ENCODE measurements around the gene NAA80.
"Not testable (repeated sequence)": the region's sequence is repeated elsewhere in the genome, so short reads cannot be mapped to it uniquely, and the experiment has no call there.

The NAA80 gene

DNA sequence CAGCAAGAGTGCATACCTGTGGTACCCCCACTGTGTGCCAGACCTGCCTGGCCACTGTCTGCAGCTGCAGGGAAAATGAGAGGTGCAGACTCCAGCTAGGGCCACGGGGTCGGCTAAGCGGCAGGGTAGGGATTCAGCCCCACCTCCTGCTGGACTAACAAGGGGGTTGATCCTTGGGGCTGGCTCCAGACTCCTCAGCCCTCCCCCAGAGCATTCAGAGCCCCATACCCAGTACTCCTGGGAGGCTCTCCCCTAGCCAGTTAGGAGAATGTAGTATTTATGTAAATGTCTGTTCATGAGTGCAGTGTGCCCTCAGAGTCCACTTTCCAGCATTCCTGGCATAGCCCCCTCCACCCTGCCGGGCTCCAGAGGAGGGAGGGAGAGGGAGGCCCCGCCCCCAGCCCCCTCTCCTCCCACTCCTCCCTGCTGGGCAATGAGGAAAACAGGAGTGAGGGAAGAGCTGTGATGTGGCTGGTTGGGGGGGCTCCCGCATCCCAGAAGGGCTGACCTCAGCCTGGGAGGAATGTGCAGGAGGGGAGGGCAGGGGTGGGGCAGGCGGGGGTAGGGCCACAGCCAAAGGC, 34.7 kb downstream of the NAA80 start:
- Histone ChIP-seq H3K4me3 (no peak overlapping the region), H3K4me1 (peaks cover 8 to 90% (median 79%) of the 10 kb centered on the region in 4 donors), H3K27ac (peak overlapping the region; percentile 96 to 98), H3K9me3 (no peaks in the 10 kb centered on the region), H3K27me3 (no peaks in the 10 kb centered on the region), H3K36me3 (no peaks in the 10 kb centered on the region)
- DNase-seq: peak; percentile 70 to 93
- intact Hi-C loops (cut with DNase I; ENCODE audit: low total_unique reads): no loop called here
- TF ChIP-seq, protein P1, sequence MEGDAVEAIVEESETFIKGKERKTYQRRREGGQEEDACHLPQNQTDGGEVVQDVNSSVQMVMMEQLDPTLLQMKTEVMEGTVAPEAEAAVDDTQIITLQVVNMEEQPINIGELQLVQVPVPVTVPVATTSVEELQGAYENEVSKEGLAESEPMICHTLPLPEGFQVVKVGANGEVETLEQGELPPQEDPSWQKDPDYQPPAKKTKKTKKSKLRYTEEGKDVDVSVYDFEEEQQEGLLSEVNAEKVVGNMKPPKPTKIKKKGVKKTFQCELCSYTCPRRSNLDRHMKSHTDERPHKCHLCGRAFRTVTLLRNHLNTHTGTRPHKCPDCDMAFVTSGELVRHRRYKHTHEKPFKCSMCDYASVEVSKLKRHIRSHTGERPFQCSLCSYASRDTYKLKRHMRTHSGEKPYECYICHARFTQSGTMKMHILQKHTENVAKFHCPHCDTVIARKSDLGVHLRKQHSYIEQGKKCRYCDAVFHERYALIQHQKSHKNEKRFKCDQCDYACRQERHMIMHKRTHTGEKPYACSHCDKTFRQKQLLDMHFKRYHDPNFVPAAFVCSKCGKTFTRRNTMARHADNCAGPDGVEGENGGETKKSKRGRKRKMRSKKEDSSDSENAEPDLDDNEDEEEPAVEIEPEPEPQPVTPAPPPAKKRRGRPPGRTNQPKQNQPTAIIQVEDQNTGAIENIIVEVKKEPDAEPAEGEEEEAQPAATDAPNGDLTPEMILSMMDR (IDR thresholded peaks at IDR 0.05): no peak

DNA sequence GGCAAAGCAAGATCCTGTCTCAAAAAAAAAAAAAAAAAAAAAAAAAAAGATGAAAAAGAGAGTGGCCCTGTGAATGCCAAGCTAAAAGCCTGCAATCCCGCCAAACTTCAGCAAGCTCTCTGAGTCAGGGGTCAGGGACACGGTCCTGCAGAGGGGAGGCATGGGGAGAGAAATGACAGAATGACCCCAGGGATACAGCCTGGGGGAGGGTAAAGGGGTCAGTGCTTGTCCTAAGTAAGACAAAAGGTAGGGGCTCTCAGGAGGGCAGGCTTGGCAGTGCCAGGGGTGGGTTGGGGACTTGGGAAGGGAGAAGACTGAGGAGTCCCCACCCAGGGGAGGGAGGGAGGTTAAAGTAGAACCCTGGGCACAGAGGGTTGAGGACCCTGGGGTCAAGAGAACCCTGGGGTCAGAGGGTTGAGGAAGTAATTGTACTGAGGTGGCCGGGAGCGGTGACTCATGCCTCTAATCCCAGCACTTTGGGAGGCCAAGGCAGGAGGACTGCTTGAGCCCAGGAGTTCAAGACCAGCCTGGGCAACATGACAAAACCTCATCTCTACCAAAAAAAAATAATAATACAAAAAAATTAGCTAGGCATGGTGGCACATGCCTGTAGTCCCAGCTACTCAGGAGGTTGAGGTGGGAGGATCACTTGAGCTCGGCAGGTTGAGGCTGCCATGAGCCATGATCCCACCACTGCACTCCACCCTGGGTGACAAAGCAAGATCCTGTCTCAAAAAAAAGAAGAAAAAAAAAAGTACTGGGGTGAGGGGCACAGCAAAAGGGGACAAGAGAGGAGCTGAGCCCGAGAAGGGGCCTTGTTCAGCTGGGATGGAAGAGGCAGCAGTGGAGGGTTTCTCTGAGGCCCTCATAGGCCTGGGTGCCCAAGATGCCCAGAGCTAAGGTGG, 35.5 kb downstream of the NAA80 start:
- H3K9me3 ChIP-seq: no peaks in the 10 kb centered on the region
- no peaks in the 10 kb centered on the region for H3K27me3 ChIP-seq
- no peak overlapping the region for H3K4me3 ChIP-seq
- H3K36me3 ChIP-seq: peaks cover 0 to under 1% (median 0%) of the 10 kb centered on the region in 3 donors
- no peak for DNase-seq
- TF ChIP-seq, protein P1 (IDR thresholded peaks at IDR 0.05): no peak
- peaks cover 8 to 85% (median 74%) of the 10 kb centered on the region in 4 donors for H3K4me1 ChIP-seq
- intact Hi-C loops (cut with DNase I; ENCODE audit: low total_unique reads): no loop called here
- H3K27ac ChIP-seq: peak overlapping the region; percentile 96 to 98

DNA sequence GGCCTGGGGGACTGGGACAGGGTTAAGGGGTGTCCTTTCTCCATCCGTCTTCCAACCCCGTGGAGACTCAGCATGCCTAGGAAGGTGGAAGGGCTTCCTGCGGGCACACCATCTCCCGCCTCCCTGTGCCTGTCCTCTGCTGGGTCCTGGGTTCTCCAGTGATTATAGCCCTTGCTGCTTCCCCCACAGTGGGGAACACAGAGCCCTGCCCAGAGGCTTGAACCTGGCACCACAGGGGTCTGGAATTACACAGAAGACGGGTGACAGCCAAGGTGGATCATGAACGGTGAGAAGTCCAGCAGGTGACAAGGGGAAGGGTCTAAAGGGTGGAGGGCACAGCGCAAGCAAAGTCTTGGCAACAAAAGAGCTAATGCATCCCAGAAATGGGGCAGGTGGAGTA, 36.4 kb downstream of the NAA80 start:
- no peak overlapping the region for H3K4me3 ChIP-seq
- H3K36me3 ChIP-seq: peaks cover 5 to 10% (median 9%) of the 10 kb centered on the region in 3 donors
- intact Hi-C loops (cut with DNase I; ENCODE audit: low total_unique reads): no loop called here
- peaks cover 8 to 76% (median 64%) of the 10 kb centered on the region in 4 donors for H3K4me1 ChIP-seq
- no peak for DNase-seq
- H3K9me3 ChIP-seq: no peaks in the 10 kb centered on the region
- peak overlapping the region; percentile 96 to 98 for H3K27ac ChIP-seq
- no peaks in the 10 kb centered on the region for H3K27me3 ChIP-seq
- TF ChIP-seq, protein P1 (IDR thresholded peaks at IDR 0.05): no peak

DNA sequence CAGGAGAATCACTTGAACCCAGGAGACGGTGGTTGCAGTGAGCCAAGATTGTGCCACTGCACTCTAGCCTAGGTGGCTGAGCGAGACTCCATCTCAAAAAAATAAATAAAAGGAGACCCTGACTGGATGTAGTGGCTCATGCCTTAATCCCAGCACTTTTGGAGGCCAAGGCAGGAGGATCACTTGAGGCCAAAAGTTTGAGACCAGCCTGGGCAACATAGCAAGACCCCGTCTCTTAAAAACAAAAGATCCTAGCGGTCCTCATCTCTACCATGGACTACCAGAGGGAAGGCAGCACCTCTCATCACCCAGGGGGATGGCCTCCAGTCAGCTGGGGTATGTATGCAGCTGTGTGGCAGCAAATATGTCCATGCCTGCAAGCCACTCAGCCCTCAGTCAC, 37.0 kb downstream of the NAA80 start:
- H3K27me3 ChIP-seq; intact Hi-C loops (cut with DNase I; ENCODE audit: low total_unique reads); H3K9me3 ChIP-seq; DNase-seq; H3K4me3 ChIP-seq: not testable (repeated sequence)
- Histone ChIP-seq H3K36me3 (peaks cover 11 to 16% (median 15%) of the 10 kb centered on the region in 3 donors), H3K27ac (peak overlapping the region; percentile 97 to 98), H3K4me1 (peaks cover 8 to 70% (median 58%) of the 10 kb centered on the region in 4 donors)

DNA sequence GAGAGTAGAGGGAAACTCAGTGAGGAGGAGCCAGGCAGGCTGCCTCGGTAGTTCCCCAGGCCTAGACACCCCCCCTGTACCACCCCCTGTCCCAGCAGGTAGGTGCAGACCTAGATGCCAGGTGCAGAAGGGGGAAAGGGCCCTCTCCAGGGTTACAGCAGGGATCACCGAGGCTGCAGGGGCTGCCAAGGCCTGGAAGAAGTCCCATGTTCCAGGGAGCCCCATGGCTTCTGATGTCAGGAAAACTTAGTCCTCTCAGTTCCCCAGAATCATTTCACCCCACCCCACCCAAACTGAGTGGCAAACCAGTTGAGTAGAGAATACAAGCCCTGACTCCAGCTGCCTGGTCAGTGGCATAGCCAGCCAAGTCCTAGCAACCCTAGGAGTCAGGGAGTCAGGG, 37.7 kb downstream of the NAA80 start:
- TF ChIP-seq, protein P1 (IDR thresholded peaks at IDR 0.05): no peak
- Histone ChIP-seq H3K27ac (peak overlapping the region; percentile 97 to 100), H3K9me3 (no peaks in the 10 kb centered on the region), H3K4me1 (peaks cover 8 to 63% (median 52%) of the 10 kb centered on the region in 4 donors), H3K4me3 (no peak overlapping the region), H3K27me3 (no peaks in the 10 kb centered on the region), H3K36me3 (peaks cover 18 to 23% (median 22%) of the 10 kb centered on the region in 3 donors)
- no peak for DNase-seq
- intact Hi-C loops (cut with DNase I; ENCODE audit: low total_unique reads): no loop called here

DNA sequence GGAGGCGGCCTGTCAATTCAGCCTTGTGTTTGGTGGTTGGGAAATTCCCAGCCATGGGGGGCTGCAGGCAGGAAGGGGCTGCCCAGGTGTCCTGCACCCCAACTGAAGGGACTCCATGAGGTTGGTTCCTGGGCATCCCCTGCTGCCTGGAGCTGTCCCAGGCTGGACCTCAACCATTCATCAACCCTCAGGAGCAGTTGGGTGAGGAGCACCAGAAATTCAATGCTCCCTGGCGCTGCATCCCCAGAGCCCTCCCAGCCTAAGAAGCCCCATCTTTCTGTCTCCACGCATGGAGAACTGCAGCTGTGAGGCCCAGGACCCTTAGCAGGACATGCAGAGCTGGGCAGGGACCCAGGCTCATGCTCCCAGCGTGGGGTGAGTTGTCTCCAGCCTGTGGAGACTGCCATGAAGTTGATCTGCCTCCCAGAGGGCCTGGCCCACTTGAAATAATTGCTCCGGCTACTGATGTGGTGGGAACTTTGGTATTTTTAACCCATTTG, 38.2 kb downstream of the NAA80 start:
- DNase-seq: no peak

More for the DNA sequence above, 38.2 kb downstream of the NAA80 start:
- intact Hi-C loops (cut with DNase I; ENCODE audit: low total_unique reads): no loop called here
- H3K4me3 ChIP-seq: peak overlapping the region; percentile 67 to 69
- no peaks in the 10 kb centered on the region for H3K27me3 ChIP-seq
- peaks cover 23 to 28% (median 27%) of the 10 kb centered on the region in 3 donors for H3K36me3 ChIP-seq
- TF ChIP-seq, protein P1 (IDR thresholded peaks at IDR 0.05): no peak
- peak overlapping the region; percentile 97 to 100 for H3K27ac ChIP-seq
- no peaks in the 10 kb centered on the region for H3K9me3 ChIP-seq
- peaks cover 8 to 58% (median 47%) of the 10 kb centered on the region in 4 donors for H3K4me1 ChIP-seq
